HCT116 (cell line): Measurements from ENCODE around the gene TTLL5. TPM values are rescaled to one million over a fixed set of nuclear protein-coding genes. Genes with fewer than 3 reads are reported as not detected.

Experiments used
- ATAC-seq: fragments of 200-7000 bp; cut with Tn5 transposase; 2 replicates; pipeline ENCODE4 v1.9.1; 2020; ENCODE audit warnings: mild to moderate bottlenecking, moderate library complexity
- BruUV-seq: library from RNA; stranded (reverse); fragments of 400-500 nt; replicated peaks from 2 replicates; lab custom pipeline; 2021; lab: Mats Ljungman, UMichigan
- CTCF ChIA-PET: fragments of 300-600 bp; sonication (Branson Sonifier 250); formaldehyde crosslinking; loops from one replicate; lab custom pipeline; 2021; ENCODE audit warnings: antibody characterized with exemption; lab: Charles Lee
- POLR2A ChIA-PET: fragments of 300-600, 350-600 bp; sonication (Branson Sonifier 250); formaldehyde crosslinking; loops from one replicate; lab custom pipeline; 2021; ENCODE audit warnings: antibody characterized with exemption; lab: Charles Lee
- RAD21 ChIA-PET, 2 experiments: fragments of 300-600 bp; sonication (Branson Sonifier 250); formaldehyde crosslinking; loops; one replicate each; lab custom pipeline; 2023; ENCODE audit warnings: low total read pairs in 2 of 2; ENCODE audit not compliant: uncharacterized antibody in 2 of 2, unreplicated experiment in 2 of 2, low non-redundant PET in 1 of 2; lab: Charles Lee
- DNase-seq: peaks from one replicate; pipeline ENCODE4 v3.0.0-alpha.2; 2010; ENCODE audit warnings: low read depth, low spot score
- H2AFZ ChIP-seq: fragments of 200-600 bp; shearing (Covaris generic), sonication (generic); 2 replicates; pipeline ENCODE4 v1.6.1; 2017; ENCODE audit warnings: low read depth, mixed run types, mixed read lengths, antibody characterized with exemption, low read length; ENCODE audit not compliant: poor library complexity, severe bottlenecking
- H3K27ac ChIP-seq: 2 replicates; pipeline ENCODE4 v1.5.1; 2012; ENCODE audit warnings: low read depth, low read length
- H3K27me3 ChIP-seq: fragments of 200-600 bp; sonication (generic); 2 replicates; pipeline ENCODE4 v1.6.1; 2016; ENCODE audit warnings: mixed run types, low read length, mixed read lengths; ENCODE audit not compliant: insufficient read depth
- H3K36me3 ChIP-seq, 2 experiments: fragments of 200-500 bp in 1 of 2; fragments of 200-600 bp in 1 of 2; sonication (Bioruptor generic) in 1 of 2; sonication (generic) in 1 of 2; 2 replicates each; pipeline versions ENCODE4 v1.5.1 to v1.6.1; 2014 to 2016; ENCODE audit warnings: low read length in 2 of 2, inconsistent platforms in 1 of 2, mixed read lengths in 1 of 2, mixed run types in 1 of 2; ENCODE audit not compliant: insufficient read depth in 2 of 2, control insufficient read depth in 1 of 2
- H3K4me1 ChIP-seq, 2 experiments: fragments of 200-600 bp in 1 of 2; sonication (generic) in 1 of 2; 2 replicates each; pipeline versions ENCODE4 v1.5.1 to v1.6.1; 2012 to 2017; ENCODE audit warnings: low read length in 2 of 2, inconsistent platforms in 1 of 2, mild to moderate bottlenecking in 1 of 2, mixed read lengths in 1 of 2, mixed run types in 1 of 2, moderate library complexity in 1 of 2; ENCODE audit not compliant: insufficient read depth in 2 of 2, control insufficient read depth in 1 of 2
- H3K4me2 ChIP-seq: fragments of 200-600 bp; sonication (generic); 2 replicates; pipeline ENCODE4 v1.6.1; 2017; ENCODE audit warnings: mixed run types, low read length, mixed read lengths
- H3K4me3 ChIP-seq, 2 experiments: fragments of 200-600 bp in 1 of 2; sonication (generic) in 1 of 2; replicated peaks in 1 of 2; 2 replicates each; pipeline ENCODE4 v1.5.1; 2011 to 2016; ENCODE audit warnings: low read length in 2 of 2, control low read depth in 1 of 2, low read depth in 1 of 2, mild to moderate bottlenecking in 1 of 2, mixed read lengths in 1 of 2, mixed run types in 1 of 2
- H3K79me2 ChIP-seq: fragments of 200-600 bp; sonication (generic); 2 replicates; pipeline ENCODE4 v1.6.1; 2017; ENCODE audit warnings: mild to moderate bottlenecking, mixed run types, low read length, moderate library complexity, mixed read lengths; ENCODE audit not compliant: insufficient read depth
- H3K9ac ChIP-seq: fragments of 200-600 bp; sonication (generic); 2 replicates; pipeline ENCODE4 v1.6.1; 2016; ENCODE audit warnings: low read length, mixed read lengths
- H3K9me2 ChIP-seq: fragments of 200-600 bp; sonication (generic), shearing (Covaris generic); 2 replicates; pipeline ENCODE4 v1.6.1; 2017; ENCODE audit warnings: mixed run types, mild to moderate bottlenecking, moderate library complexity; ENCODE audit not compliant: insufficient read depth
- H3K9me3 ChIP-seq, 2 experiments: fragments of 200-500 bp in 1 of 2; fragments of 200-600 bp in 1 of 2; sonication (Bioruptor generic) in 1 of 2; sonication (generic) in 1 of 2; 2 replicates each; pipeline ENCODE4 v1.6.1; 2014 to 2017; ENCODE audit warnings: low read length in 2 of 2, mixed read lengths in 2 of 2, inconsistent platforms in 1 of 2, low read depth in 1 of 2, mild to moderate bottlenecking in 1 of 2, mixed run types in 1 of 2, moderate library complexity in 1 of 2; ENCODE audit not compliant: control insufficient read depth in 1 of 2, insufficient read depth in 1 of 2
- H4K20me1 ChIP-seq: fragments of 200-600 bp; sonication (generic), shearing (Covaris generic); 2 replicates; pipeline ENCODE4 v1.6.1; 2017; ENCODE audit warnings: mixed run types, mild to moderate bottlenecking, moderate library complexity; ENCODE audit not compliant: insufficient read depth
- EZH2phosphoT487 ChIP-seq: fragments of 200-600 bp; IDR thresholded peaks from 2 replicates; pipeline ENCODE4 v1.6.1; 2018; ENCODE audit warnings: antibody characterized with exemption, borderline replicate concordance
- SP1 ChIP-seq: IDR thresholded peaks from 2 replicates; pipeline ENCODE4 v1.6.1; 2012; ENCODE audit warnings: low read depth
- TCF7L2 ChIP-seq: IDR thresholded peaks from 2 replicates; pipeline ENCODE4 v1.7.0; 2011; ENCODE audit warnings: borderline replicate concordance, inconsistent platforms; ENCODE audit not compliant: insufficient read depth, insufficient read length; ENCODE audit errors: extremely low read depth
- YY1 ChIP-seq: IDR thresholded peaks from 2 replicates; pipeline ENCODE4 v1.6.1; 2011; ENCODE audit warnings: low read length, low read depth, moderate library complexity, mild to moderate bottlenecking; ENCODE audit not compliant: insufficient replicate concordance; ENCODE audit errors: extremely low read depth
- ZFX ChIP-seq: fragments of 450-650 bp; IDR thresholded peaks from 2 replicates; pipeline ENCODE4 v1.6.1; 2017
- ZNF274 ChIP-seq: fragments of 200-500 bp; sonication (Bioruptor generic); IDR thresholded peaks from 2 replicates; pipeline ENCODE4 v1.6.1; 2014; ENCODE audit warnings: mild to moderate bottlenecking, low read depth, low read length, inconsistent platforms
- intact Hi-C: fragments of 100-400 bp; cut with micrococcal nuclease; formaldehyde crosslinking; loops from 2 replicates; pipeline ENCODE4 v1.10.0; 2022
- total RNA-seq: library from RNA; stranded (reverse); gene quantifications from one replicate; pipeline ENCODE4 v1.2.1, GENCODE V29; 2021; ENCODE audit not compliant: unreplicated experiment
- TF ChIP-seq, protein P1 (sequence below), 3 experiments: fragments of 200-600 bp in 1 of 3; sonication (generic) in 1 of 3; IDR thresholded peaks in 2 of 3; conservative IDR thresholded peaks in 1 of 3; 2 replicates each; pipeline ENCODE4 v1.5.1; 2012 to 2017; ENCODE audit warnings: low read depth in 2 of 3, low read length in 2 of 3, antibody characterized with exemption in 1 of 3, borderline replicate concordance in 1 of 3, control low read depth in 1 of 3, mild to moderate bottlenecking in 1 of 3, mixed read lengths in 1 of 3, mixed run types in 1 of 3, moderate library complexity in 1 of 3; ENCODE audit not compliant: insufficient read depth in 1 of 3

Gene TTLL5
- total RNA-seq, 1 experiment from 2014 or later: 26.2 TPM

DNA sequence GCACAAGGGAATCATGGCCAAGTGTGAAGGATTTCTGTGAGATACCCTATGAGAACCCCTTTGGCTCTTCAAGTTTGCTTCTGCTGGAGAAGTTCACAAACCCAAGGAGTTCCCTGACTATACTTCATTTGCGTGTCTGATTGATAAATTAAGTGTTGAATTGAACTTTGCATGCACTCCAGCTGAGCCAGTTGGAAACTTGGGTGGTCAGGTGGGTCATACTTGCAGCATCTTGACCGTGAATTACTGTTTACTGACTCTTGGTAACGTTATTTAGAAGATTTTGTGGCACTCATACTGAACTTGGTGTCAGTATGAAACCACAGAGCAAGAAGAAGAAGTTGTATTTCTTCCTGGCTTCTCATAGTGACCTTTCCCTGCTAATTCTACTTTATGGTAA, 243.3 kb downstream of the TTLL5 start:
- Histone ChIP-seq H3K9ac (no peak overlapping the region), H3K4me2 (no peak overlapping the region), H2AFZ (no peak overlapping the region), H3K9me2 (no peaks in the 10 kb centered on the region), H4K20me1 (no peaks in the 10 kb centered on the region), H3K36me3 (no peaks in the 10 kb centered on the region), H3K4me1 (peaks cover 0 to 2% of the 10 kb centered on the region in 2 experiments; a peak in 1 of 4 replicates), H3K27ac (no peak overlapping the region), H3K4me3 (no peak overlapping the region), H3K9me3 (no peaks in the 10 kb centered on the region), H3K27me3 (no peaks in the 10 kb centered on the region), H3K79me2 (no peaks in the 10 kb centered on the region)
- ChIA-PET CTCF (no interaction called here), POLR2A (no interaction called here), RAD21 (no interaction called here)
- no TSS peak for BruUV-seq
- TF ChIP-seq, protein P1, sequence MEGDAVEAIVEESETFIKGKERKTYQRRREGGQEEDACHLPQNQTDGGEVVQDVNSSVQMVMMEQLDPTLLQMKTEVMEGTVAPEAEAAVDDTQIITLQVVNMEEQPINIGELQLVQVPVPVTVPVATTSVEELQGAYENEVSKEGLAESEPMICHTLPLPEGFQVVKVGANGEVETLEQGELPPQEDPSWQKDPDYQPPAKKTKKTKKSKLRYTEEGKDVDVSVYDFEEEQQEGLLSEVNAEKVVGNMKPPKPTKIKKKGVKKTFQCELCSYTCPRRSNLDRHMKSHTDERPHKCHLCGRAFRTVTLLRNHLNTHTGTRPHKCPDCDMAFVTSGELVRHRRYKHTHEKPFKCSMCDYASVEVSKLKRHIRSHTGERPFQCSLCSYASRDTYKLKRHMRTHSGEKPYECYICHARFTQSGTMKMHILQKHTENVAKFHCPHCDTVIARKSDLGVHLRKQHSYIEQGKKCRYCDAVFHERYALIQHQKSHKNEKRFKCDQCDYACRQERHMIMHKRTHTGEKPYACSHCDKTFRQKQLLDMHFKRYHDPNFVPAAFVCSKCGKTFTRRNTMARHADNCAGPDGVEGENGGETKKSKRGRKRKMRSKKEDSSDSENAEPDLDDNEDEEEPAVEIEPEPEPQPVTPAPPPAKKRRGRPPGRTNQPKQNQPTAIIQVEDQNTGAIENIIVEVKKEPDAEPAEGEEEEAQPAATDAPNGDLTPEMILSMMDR (IDR thresholded peaks at IDR 0.05 in 2 of 3, conservative IDR thresholded peaks at IDR 0.05 in 1 of 3; ENCODE audit: borderline replicate concordance in 1 of 3, insufficient read depth in 1 of 3, low read depth in 2 of 3, low read length in 2 of 3): no peak
- TF ChIP-seq TCF7L2: no peak
- TF ChIP-seq YY1: no peak
- TF ChIP-seq ZNF274: no peak
- TF ChIP-seq ZFX: no peak
- TF ChIP-seq EZH2phosphoT487: no peak
- no peak for TF ChIP-seq SP1
- DNase-seq (no peak), ATAC-seq (no peak)
- intact Hi-C loops: loop anchor here (10.0 kb wide), 2 partner anchors 200 to 740 kb away; no protein-coding TSS in a partner anchor
